GM23248 (cell line): ENCODE results near the gene TCEANC2.

Source experiments
- EZH2 ChIP-seq: fragments of 200-600 bp; sonication (generic); IDR thresholded peaks from 2 replicates; pipeline ENCODE4 v1.6.1; 2018; ENCODE audit warnings: antibody characterized with exemption, mild to moderate bottlenecking; ENCODE audit not compliant: insufficient read depth, poor library complexity, severe bottlenecking
- EZH2phosphoT487 ChIP-seq: fragments of 200-600 bp; sonication (generic); IDR thresholded peaks from 2 replicates; pipeline ENCODE4 v1.6.1; 2018; ENCODE audit warnings: antibody characterized with exemption, moderate library complexity, mild to moderate bottlenecking, low read depth; ENCODE audit not compliant: insufficient read depth

DNA sequence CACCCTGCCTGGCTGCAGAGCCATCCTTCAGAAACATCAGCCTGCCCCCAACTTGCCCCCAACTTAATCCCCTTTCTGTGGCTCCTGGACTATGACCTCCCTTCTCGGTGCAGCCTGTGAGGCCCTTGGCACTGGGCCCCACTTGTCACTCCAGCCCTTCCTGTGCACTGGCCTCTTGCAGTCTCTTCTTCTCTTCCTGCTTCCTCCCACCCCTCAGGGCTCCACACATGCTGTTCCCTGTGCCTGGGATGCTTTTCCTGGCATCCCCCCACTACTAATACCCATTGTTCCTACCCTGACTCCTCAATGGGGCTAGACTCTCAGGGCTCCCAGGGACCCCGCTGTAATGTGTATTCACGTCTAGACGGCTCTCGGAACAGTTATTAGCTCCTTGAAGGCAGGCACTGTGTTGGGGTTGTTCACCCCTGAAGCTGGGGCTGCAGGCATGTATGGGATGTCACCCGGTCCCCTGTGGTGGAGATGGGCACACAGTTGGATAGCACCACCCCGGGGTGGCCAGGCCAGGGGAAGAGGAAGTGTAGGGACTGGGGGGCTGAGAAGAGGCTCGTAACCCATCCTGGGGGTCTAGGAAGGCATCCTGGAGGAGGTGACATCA, 39.9 kb upstream of the TCEANC2 start:
- TF ChIP-seq EZH2 (no peak), EZH2phosphoT487 (no peak)
